H9 (cell line): Measurements from ENCODE around the gene RRBP1. TPM values are rescaled to one million over a fixed set of nuclear protein-coding genes. Genes with fewer than 3 reads are reported as not detected.

Source experiments
- DNase-seq: peaks from one replicate; pipeline ENCODE4 v3.0.0-alpha.2; 2017
- H2AFZ ChIP-seq: one replicate; pipeline ENCODE4 v1.6.1; 2013; ENCODE audit warnings: mild to moderate bottlenecking, low read length, control low read depth, moderate library complexity
- H2AK5ac ChIP-seq: 2 replicates; pipeline ENCODE4 v1.6.1; 2013; ENCODE audit warnings: low read length, control low read depth, mixed read lengths; ENCODE audit not compliant: insufficient read length
- H2BK120ac ChIP-seq: one replicate; pipeline ENCODE4 v1.6.1; 2013; ENCODE audit warnings: low read depth, mild to moderate bottlenecking, low read length, control low read depth, inconsistent platforms; ENCODE audit not compliant: poor library complexity, severe bottlenecking
- H2BK12ac ChIP-seq: 2 replicates; pipeline ENCODE4 v1.6.1; 2013; ENCODE audit warnings: low read length, control low read depth, mixed read lengths, low read depth; ENCODE audit not compliant: insufficient read length
- H2BK15ac ChIP-seq: 2 replicates; pipeline ENCODE4 v1.6.1; 2013; ENCODE audit warnings: low read depth, low read length, control low read depth
- H2BK20ac ChIP-seq: one replicate; pipeline ENCODE4 v1.6.1; 2013; ENCODE audit warnings: low read depth, mild to moderate bottlenecking, low read length, control low read depth, inconsistent platforms; ENCODE audit not compliant: poor library complexity, severe bottlenecking
- H2BK5ac ChIP-seq: 2 replicates; pipeline ENCODE4 v1.6.1; 2013; ENCODE audit warnings: low read length, control low read depth, mixed read lengths; ENCODE audit not compliant: insufficient read length
- H3K14ac ChIP-seq: 2 replicates; pipeline ENCODE4 v1.6.1; 2013; ENCODE audit warnings: low read length, control low read depth; ENCODE audit not compliant: insufficient read depth
- H3K18ac ChIP-seq: 2 replicates; pipeline ENCODE4 v1.6.1; 2013; ENCODE audit warnings: low read depth, mild to moderate bottlenecking, mixed read lengths, low read length, control low read depth; ENCODE audit not compliant: insufficient read length
- H3K23ac ChIP-seq: 2 replicates; pipeline ENCODE4 v1.6.1; 2013; ENCODE audit warnings: low read length, control low read depth, mixed read lengths, low read depth; ENCODE audit not compliant: insufficient read length
- H3K23me2 ChIP-seq: 2 replicates; pipeline ENCODE4 v1.6.1; 2013; ENCODE audit warnings: low read depth, mild to moderate bottlenecking, mixed read lengths, low read length, control low read depth; ENCODE audit not compliant: insufficient read length, poor library complexity, severe bottlenecking
- H3K27ac ChIP-seq: 2 replicates; pipeline ENCODE4 v1.5.1; 2013; ENCODE audit warnings: low read length, control low read depth, mixed read lengths, low read depth; ENCODE audit not compliant: insufficient read length
- H3K27me3 ChIP-seq: 2 replicates; pipeline ENCODE4 v1.6.1; 2013; ENCODE audit warnings: low read length, control low read depth, inconsistent platforms; ENCODE audit not compliant: insufficient read depth
- H3K4ac ChIP-seq: 2 replicates; pipeline ENCODE4 v1.6.1; 2013; ENCODE audit warnings: low read depth, mild to moderate bottlenecking, control low read depth, inconsistent platforms, low read length, moderate library complexity
- H3K4me1 ChIP-seq: 2 replicates; pipeline ENCODE4 v1.6.1; 2013; ENCODE audit warnings: low read length, control low read depth, inconsistent platforms; ENCODE audit not compliant: insufficient read depth
- H3K4me2 ChIP-seq: 2 replicates; pipeline ENCODE4 v1.6.1; 2013; ENCODE audit warnings: low read length, control low read depth, mixed read lengths; ENCODE audit not compliant: insufficient read length, insufficient read depth
- H3K56ac ChIP-seq: 2 replicates; pipeline ENCODE4 v1.6.1; 2013; ENCODE audit warnings: low read depth, mild to moderate bottlenecking, mixed read lengths, low read length, control low read depth; ENCODE audit not compliant: insufficient read length
- H3K79me1 ChIP-seq: 2 replicates; pipeline ENCODE4 v1.6.1; 2013; ENCODE audit warnings: low read depth, mild to moderate bottlenecking, moderate library complexity, low read length, control low read depth, inconsistent platforms; ENCODE audit not compliant: insufficient read depth, poor library complexity, severe bottlenecking
- H3K79me2 ChIP-seq: 2 replicates; pipeline ENCODE4 v1.6.1; 2013; ENCODE audit warnings: low read length, control low read depth, inconsistent platforms; ENCODE audit not compliant: insufficient read depth
- H3K9ac ChIP-seq: 2 replicates; pipeline ENCODE4 v1.6.1; 2013; ENCODE audit warnings: low read length, control low read depth, mixed read lengths; ENCODE audit not compliant: insufficient read length; ENCODE audit errors: extremely low read depth
- H3K9me3 ChIP-seq: one replicate; pipeline ENCODE4 v1.6.1; 2013; ENCODE audit warnings: low read depth, low read length, inconsistent platforms; ENCODE audit not compliant: control insufficient read depth
- H3T11ph ChIP-seq: one replicate; pipeline ENCODE4 v1.6.1; 2013; ENCODE audit warnings: mild to moderate bottlenecking, low read length, control low read depth, inconsistent platforms
- H4K20me1 ChIP-seq: one replicate; pipeline ENCODE4 v1.6.1; 2013; ENCODE audit not compliant: control insufficient read depth, insufficient read length, insufficient read depth
- H4K5ac ChIP-seq: 2 replicates; pipeline ENCODE4 v1.6.1; 2013; ENCODE audit warnings: low read depth, mild to moderate bottlenecking, mixed read lengths, low read length, control low read depth; ENCODE audit not compliant: insufficient read length
- H4K8ac ChIP-seq: replicated peaks from 2 replicates; pipeline ENCODE4 v1.6.1; 2013; ENCODE audit warnings: low read length, control low read depth, mixed read lengths, low read depth; ENCODE audit not compliant: insufficient read length
- H4K91ac ChIP-seq: 2 replicates; pipeline ENCODE4 v1.6.1; 2013; ENCODE audit warnings: low read depth, mild to moderate bottlenecking, moderate library complexity, mixed read lengths, low read length, control low read depth; ENCODE audit not compliant: insufficient read length
- H3K27ac Mint-ChIP-seq, 3 experiments: 2 replicates in 2 of 3; 3 replicates in 1 of 3; pipeline ENCODE4 v1.8.0; 2020 to 2021; ENCODE audit warnings: mixed read lengths in 3 of 3, mild to moderate bottlenecking in 1 of 3, moderate library complexity in 1 of 3
- H3K27me3 Mint-ChIP-seq: 2 replicates; pipeline ENCODE4 v1.8.0; 2021; ENCODE audit warnings: low read depth, mild to moderate bottlenecking, moderate library complexity, mixed read lengths
- H3K36me3 Mint-ChIP-seq, 3 experiments: 2 replicates in 2 of 3; 3 replicates in 1 of 3; pipeline ENCODE4 v1.8.0; 2020 to 2021; ENCODE audit warnings: low read depth in 3 of 3, mixed read lengths in 3 of 3; ENCODE audit not compliant: insufficient read depth in 1 of 3
- H3K4me1 Mint-ChIP-seq, 2 experiments: 2 replicates each; pipeline ENCODE4 v1.8.0; 2020; ENCODE audit warnings: mixed read lengths in 2 of 2
- H3K4me3 Mint-ChIP-seq, 2 experiments: 2 replicates in 1 of 2; 3 replicates in 1 of 2; pipeline ENCODE4 v1.8.0; 2020 to 2021; ENCODE audit warnings: mild to moderate bottlenecking in 2 of 2, mixed read lengths in 2 of 2, moderate library complexity in 1 of 2
- H3K9me3 Mint-ChIP-seq, 2 experiments: 2 replicates in 1 of 2; 3 replicates in 1 of 2; pipeline ENCODE4 v1.8.0; 2020; ENCODE audit warnings: mild to moderate bottlenecking in 2 of 2, mixed read lengths in 2 of 2, moderate library complexity in 1 of 2
- CTCF ChIP-seq: fragments of 200-600 bp; sonication (generic); conservative IDR thresholded peaks from 3 replicates; pipeline ENCODE4 v1.8.0; 2021; ENCODE audit warnings: antibody characterized with exemption, mild to moderate bottlenecking
- WGBS: extraction: QIAGEN DNeasy Blood & Tissue Kit; methylation state at CpG from one replicate; pipeline ENCODE4 v1.1.7; 2013; ENCODE audit warnings: missing lambda C conversion rate, low lambda C conversion rate, mixed read lengths; ENCODE audit not compliant: insufficient read length; ENCODE audit errors: extremely low coverage; 5-methylcytosine and 5-hydroxymethylcytosine counted together
- total RNA-seq: library from RNA; stranded (reverse); gene quantifications from 2 replicates; pipeline ENCODE4 v1.2.1, GENCODE V29; 2021

The RRBP1 gene
- total RNA-seq, 1 experiment from 2014 or later: 97.8 TPM

GRCh38 chr20:17647391-17648314 lies 34.4 kb downstream of the RRBP1 start:
- no peak for TF ChIP-seq CTCF
- H2BK5ac ChIP-seq: no peak overlapping the region
- H4K5ac ChIP-seq: no peak overlapping the region
- H3K23ac ChIP-seq: no peak overlapping the region
- no peaks in the 10 kb centered on the region for H3K23me2 ChIP-seq
- H2BK15ac ChIP-seq: no peak overlapping the region
- H3K4me2 ChIP-seq: no peak overlapping the region
- no peak overlapping the region for H3K18ac ChIP-seq
- DNase-seq: no peak
- H4K91ac ChIP-seq: no peak overlapping the region
- H2BK120ac ChIP-seq: no peak overlapping the region
- H4K20me1 ChIP-seq: no peaks in the 10 kb centered on the region
- Mint-ChIP-seq H3K36me3 (peaks cover 2 to 4% (median 4%) of the 10 kb centered on the region in 3 experiments; a peak in 3 of 7 replicates), H3K27ac (peak overlapping the region; percentile 28 to 79 (median 64); a peak in 4 of 7 replicates), H3K4me1 (peaks cover 29 to 42% of the 10 kb centered on the region in 2 experiments), H3K9me3 (no peaks in the 10 kb centered on the region), H3K4me3 (no peak overlapping the region), H3K27me3 (no peaks in the 10 kb centered on the region)
- no peaks in the 10 kb centered on the region for H3K9me3 ChIP-seq
- no peaks in the 10 kb centered on the region for H3K4me1 ChIP-seq
- no peak overlapping the region for H2AK5ac ChIP-seq
- no peak overlapping the region for H3T11ph ChIP-seq
- H4K8ac ChIP-seq: no peak overlapping the region
- H3K56ac ChIP-seq: no peak overlapping the region
- H3K9ac ChIP-seq: no peak overlapping the region
- H2BK12ac ChIP-seq: no peak overlapping the region
- no peak overlapping the region; the same call in 1 of the 2 replicates for H3K14ac ChIP-seq
- peaks cover 17% of the 10 kb centered on the region; the same call in 1 of the 2 replicates for H3K79me2 ChIP-seq
- H2BK20ac ChIP-seq: no peak overlapping the region
- no peak overlapping the region for H3K4ac ChIP-seq
- H2AFZ ChIP-seq: no peak overlapping the region
- no peak overlapping the region for H3K27ac ChIP-seq
- H3K27me3 ChIP-seq: no peaks in the 10 kb centered on the region
- H3K79me1 ChIP-seq: peaks cover 7% of the 10 kb centered on the region
- no CpG with 5 or more reads among the region's 20 CpGs for WGBS
